GM18526 (cell line): ENCODE results near the gene LCT.

ENCODE experiments used
- POLR2A ChIP-seq: IDR thresholded peaks from 3 replicates; pipeline ENCODE4 v1.6.1; 2011; ENCODE audit not compliant: insufficient read length; ENCODE audit errors: extremely low read depth

LCT gene

GRCh38 chr2:135817466-135817865 is 19.5 kb downstream of the LCT start:
- TF ChIP-seq POLR2A: no peak

GRCh38 chr2:135815269-135815668 is 21.7 kb downstream of the LCT start:
- TF ChIP-seq POLR2A: no peak

GRCh38 chr2:135812907-135813511 is 24.0 kb downstream of the LCT start:
- TF ChIP-seq POLR2A: no peak

GRCh38 chr2:135803278-135803677 is 33.7 kb downstream of the LCT start:
- TF ChIP-seq POLR2A: no peak

- no peak for TF ChIP-seq POLR2A
These were observed 34.6 kb downstream of the LCT start for GRCh38 chr2:135802350-135802749.

- TF ChIP-seq POLR2A: no peak
These were observed 36.2 kb downstream of the LCT start for GRCh38 chr2:135800513-135801460.

GRCh38 chr2:135799738-135800137 is 37.2 kb downstream of the LCT start:
- TF ChIP-seq POLR2A: no peak

GRCh38 chr2:135798762-135799161 is 38.2 kb downstream of the LCT start:
- no peak for TF ChIP-seq POLR2A

- TF ChIP-seq POLR2A: no peak
These were observed 38.7 kb downstream of the LCT start for GRCh38 chr2:135798275-135798705.

- no peak for TF ChIP-seq POLR2A
These were observed 39.3 kb downstream of the LCT start for GRCh38 chr2:135797497-135798274.

- no peak for TF ChIP-seq POLR2A
These were observed 40.4 kb downstream of the LCT start for GRCh38 chr2:135796606-135797005.

GRCh38 chr2:135792401-135793150 is 44.4 kb downstream of the LCT start:
- no peak for TF ChIP-seq POLR2A

GRCh38 chr2:135791418-135792190 is 45.4 kb downstream of the LCT start:
- TF ChIP-seq POLR2A: no peak

GRCh38 chr2:135790423-135790822 is 46.6 kb downstream of the LCT start:
- no peak for TF ChIP-seq POLR2A
